Measurements from ENCODE around the gene SEMA4B.

GRCh38 chr15:90202929-90203328 is 1.8 kb downstream of the SEMA4B start:
- TF ChIP-seq CTCF (conservative IDR thresholded peaks at IDR 0.05; ENCODE audit: low read depth in 2 of 2) (no peak), REST (IDR thresholded peaks at IDR 0.05; ENCODE audit: unreplicated experiment) (no peak), EZH2 (IDR thresholded peaks at IDR 0.05; ENCODE audit: low read depth, unreplicated experiment) (no peak), EZH2phosphoT487 (IDR thresholded peaks at IDR 0.05; ENCODE audit: unreplicated experiment) (no peak), POLR2AphosphoS5 (IDR thresholded peaks at IDR 0.05; ENCODE audit: low read depth) (no peak), ZNF331 (CRISPR knock-in tag; IDR thresholded peaks at IDR 0.05; ENCODE audit: low read depth) (no peak), ETS1 (IDR thresholded peaks at IDR 0.05) (no peak), JUNB (IDR thresholded peaks at IDR 0.05; ENCODE audit: unreplicated experiment) (no peak), CREB1 (CRISPR knock-in tag; IDR thresholded peaks at IDR 0.05; ENCODE audit: low read depth) (no peak), ZNF114 (CRISPR knock-in tag; IDR thresholded peaks at IDR 0.05) (no peak), ZNF462 (CRISPR knock-in tag; IDR thresholded peaks at IDR 0.05) (no peak), NANOG (IDR thresholded peaks at IDR 0.05; ENCODE audit: borderline replicate concordance) (no peak)

Data from GM23338 (cell line).